Measurements from ENCODE around the gene PPAN.

The PPAN gene

GRCh38 chr19:10126213-10126639, 20.1 kb downstream of the PPAN start:
- TF ChIP-seq CTCF (IDR thresholded peaks at IDR 0.05; ENCODE audit: low read depth, low read length), result no peak
- no peak for DNase-seq
- no peaks in the 10 kb centered on the region for H3K27me3 ChIP-seq (ENCODE audit: insufficient read depth, low read depth, severe bottlenecking)
- no peak overlapping the region for H3K4me3 ChIP-seq (ENCODE audit: low read depth, low read length)
- H3K27ac ChIP-seq, result no peak overlapping the region
- H3K36me3 ChIP-seq, result peaks cover 61% of the 10 kb centered on the region
- no peaks in the 10 kb centered on the region for H3K9me3 ChIP-seq (ENCODE audit: severe bottlenecking)

- no peak for DNase-seq
- no peak overlapping the region for H3K27ac ChIP-seq
- H3K27me3 ChIP-seq (ENCODE audit: insufficient read depth, low read depth, severe bottlenecking), result no peaks in the 10 kb centered on the region
- H3K36me3 ChIP-seq, result peaks cover 97% of the 10 kb centered on the region
- no peaks in the 10 kb centered on the region for H3K9me3 ChIP-seq (ENCODE audit: severe bottlenecking)
- H3K4me3 ChIP-seq (ENCODE audit: low read depth, low read length), result no peak overlapping the region
- no peak for TF ChIP-seq CTCF (IDR thresholded peaks at IDR 0.05; ENCODE audit: low read depth, low read length)
These were observed 26.7 kb downstream of the PPAN start for GRCh38 chr19:10132905-10133304.

- DNase-seq, result no peak
- Histone ChIP-seq H3K9me3 (ENCODE audit: severe bottlenecking) (no peaks in the 10 kb centered on the region), H3K4me3 (ENCODE audit: low read depth, low read length) (no peak overlapping the region), H3K36me3 (peaks cover 97% of the 10 kb centered on the region), H3K27me3 (ENCODE audit: insufficient read depth, low read depth, severe bottlenecking) (no peaks in the 10 kb centered on the region), H3K27ac (no peak overlapping the region)
- TF ChIP-seq CTCF (IDR thresholded peaks at IDR 0.05; ENCODE audit: low read depth, low read length), result no peak
These were observed 27.4 kb downstream of the PPAN start for GRCh38 chr19:10133596-10133995.

- Histone ChIP-seq H3K36me3 (peaks cover 97% of the 10 kb centered on the region), H3K9me3 (ENCODE audit: severe bottlenecking) (no peaks in the 10 kb centered on the region), H3K4me3 (ENCODE audit: low read depth, low read length) (no peak overlapping the region), H3K27me3 (ENCODE audit: insufficient read depth, low read depth, severe bottlenecking) (no peaks in the 10 kb centered on the region), H3K27ac (no peak overlapping the region)
- no peak for DNase-seq
- no peak for TF ChIP-seq CTCF (IDR thresholded peaks at IDR 0.05; ENCODE audit: low read depth, low read length)
These were observed 27.9 kb downstream of the PPAN start for GRCh38 chr19:10134040-10134439.

- no peaks in the 10 kb centered on the region for H3K9me3 ChIP-seq (ENCODE audit: severe bottlenecking)
- no peak overlapping the region for H3K27ac ChIP-seq
- no peaks in the 10 kb centered on the region for H3K27me3 ChIP-seq (ENCODE audit: insufficient read depth, low read depth, severe bottlenecking)
- no peak overlapping the region for H3K4me3 ChIP-seq (ENCODE audit: low read depth, low read length)
- no peak for DNase-seq
- no peak for TF ChIP-seq CTCF (IDR thresholded peaks at IDR 0.05; ENCODE audit: low read depth, low read length)
- peaks cover 97% of the 10 kb centered on the region for H3K36me3 ChIP-seq
These were observed 29.6 kb downstream of the PPAN start for GRCh38 chr19:10135551-10136334.

- H3K36me3 ChIP-seq, result peaks cover 97% of the 10 kb centered on the region
- TF ChIP-seq CTCF (IDR thresholded peaks at IDR 0.05; ENCODE audit: low read depth, low read length), result no peak
- no peaks in the 10 kb centered on the region for H3K9me3 ChIP-seq (ENCODE audit: severe bottlenecking)
- H3K27ac ChIP-seq, result no peak overlapping the region
- no peaks in the 10 kb centered on the region for H3K27me3 ChIP-seq (ENCODE audit: insufficient read depth, low read depth, severe bottlenecking)
- DNase-seq, result no peak
- H3K4me3 ChIP-seq (ENCODE audit: low read depth, low read length), result no peak overlapping the region
These were observed 30.8 kb downstream of the PPAN start for GRCh38 chr19:10136936-10137335.

Measured in WERI-Rb-1 (cell line).